WTC11 (cell line): ENCODE data around the gene MADD. TPM values are rescaled to one million over a fixed set of nuclear protein-coding genes. Genes with fewer than 3 reads are reported as not detected.

ENCODE experiments used
- ATAC-seq: fragments of 200-7000 bp; cut with Tn5 transposase; 2 replicates; pipeline ENCODE4 v1.10.0; 2021; ENCODE audit warnings: mild to moderate bottlenecking, moderate library complexity
- CTCF ChIA-PET: fragments of 300-600 bp; sonication (Branson Sonifier 250); formaldehyde crosslinking; loops from one replicate; lab custom pipeline; 2021; ENCODE audit warnings: antibody characterized with exemption; lab: Charles Lee
- POLR2A ChIA-PET: fragments of 350-600 bp; sonication (Branson Sonifier 250); formaldehyde crosslinking; loops from one replicate; lab custom pipeline; 2021; ENCODE audit warnings: antibody characterized with exemption; lab: Charles Lee
- DNase-seq: peaks from one replicate; pipeline ENCODE4 v3.0.0; 2021; ENCODE audit warnings: low spot score
- H3K27ac Mint-ChIP-seq: 2 replicates; pipeline ENCODE4 v1.8.0; 2021; ENCODE audit warnings: mixed read lengths
- H3K27me3 Mint-ChIP-seq: 2 replicates; pipeline ENCODE4 v1.8.0; 2021; ENCODE audit warnings: low read depth, mild to moderate bottlenecking, moderate library complexity, mixed read lengths
- H3K36me3 Mint-ChIP-seq: 2 replicates; pipeline ENCODE4 v1.8.0; 2021; ENCODE audit warnings: mixed read lengths
- H3K4me1 Mint-ChIP-seq: 2 replicates; pipeline ENCODE4 v1.8.0; 2022; ENCODE audit warnings: mixed read lengths
- H3K4me3 Mint-ChIP-seq: 2 replicates; pipeline ENCODE4 v1.8.0; 2021; ENCODE audit warnings: mild to moderate bottlenecking, moderate library complexity, mixed read lengths
- H3K9me3 Mint-ChIP-seq: 2 replicates; pipeline ENCODE4 v1.8.0; 2021; ENCODE audit warnings: mixed read lengths
- ATF2 ChIP-seq: sonication (generic); formaldehyde crosslinking; IDR thresholded peaks from 2 replicates; pipeline ENCODE4 v1.8.1; 2022; ENCODE audit warnings: low read depth, missing genetic modification reagents, borderline replicate concordance
- ESRRA ChIP-seq: sonication (generic); formaldehyde crosslinking; IDR thresholded peaks from 2 replicates; pipeline ENCODE4 v1.8.1; 2022; ENCODE audit warnings: mild to moderate bottlenecking, missing genetic modification reagents, borderline replicate concordance
- GRHL2 ChIP-seq: fragments of 250-450 bp; sonication (Bioruptor Pico); IDR thresholded peaks from 2 replicates; pipeline ENCODE4 v1.8.0; 2022; ENCODE audit warnings: mild to moderate bottlenecking, moderate library complexity; ENCODE audit not compliant: insufficient replicate concordance, severe bottlenecking
- NFE2L1 ChIP-seq: sonication (generic); formaldehyde crosslinking; IDR thresholded peaks from 2 replicates; pipeline ENCODE4 v1.8.1; 2023; ENCODE audit warnings: missing genetic modification reagents
- OVOL2 ChIP-seq: fragments of 250-450 bp; sonication (Bioruptor Pico); IDR thresholded peaks from 2 replicates; pipeline ENCODE4 v1.9.0; 2021; ENCODE audit warnings: mild to moderate bottlenecking, borderline replicate concordance
- PRRX2 ChIP-seq: fragments of 250-450 bp; sonication (Bioruptor Pico); IDR thresholded peaks from 2 replicates; pipeline ENCODE4 v1.8.0; 2021; ENCODE audit warnings: mild to moderate bottlenecking
- TCF7 ChIP-seq: sonication (generic); formaldehyde crosslinking; IDR thresholded peaks from 2 replicates; pipeline ENCODE4 v1.8.0; 2022; ENCODE audit warnings: mild to moderate bottlenecking, low read depth, missing genetic modification reagents, moderate library complexity
- TP53 ChIP-seq: sonication (generic); formaldehyde crosslinking; IDR thresholded peaks from 2 replicates; pipeline ENCODE4 v1.8.1; 2023; ENCODE audit warnings: mild to moderate bottlenecking, missing genetic modification reagents
- USF1 ChIP-seq: sonication (generic); formaldehyde crosslinking; IDR thresholded peaks from 2 replicates; pipeline ENCODE4 v1.8.0; 2022; ENCODE audit warnings: mild to moderate bottlenecking, missing genetic modification reagents
- ZNF281 ChIP-seq: sonication (generic); formaldehyde crosslinking; IDR thresholded peaks from 2 replicates; pipeline ENCODE4 v1.8.0; 2023; ENCODE audit warnings: mild to moderate bottlenecking, missing genetic modification reagents
- ZNF423 ChIP-seq: fragments of 250-450 bp; sonication (Bioruptor Pico); IDR thresholded peaks from 2 replicates; pipeline ENCODE4 v2.1.2; 2022; ENCODE audit warnings: mild to moderate bottlenecking, moderate library complexity
- total RNA-seq: library from RNA; stranded (reverse); gene quantifications from 3 replicates; pipeline ENCODE4 v1.2.3, GENCODE V29; 2021
- TF ChIP-seq, protein P1 (sequence below): fragments of 250-450 bp; sonication (Bioruptor Pico); IDR thresholded peaks from 2 replicates; pipeline ENCODE4 v2.1.2; 2022; ENCODE audit warnings: mild to moderate bottlenecking, moderate library complexity
- TF ChIP-seq, protein P2 (sequence below): fragments of 250-450 bp; sonication (Bioruptor Pico); IDR thresholded peaks from 2 replicates; pipeline ENCODE4 v1.9.0; 2021; ENCODE audit warnings: mild to moderate bottlenecking, borderline replicate concordance

The MADD gene
- total RNA-seq, 1 experiment from 2014 or later = 47.5 TPM

DNA sequence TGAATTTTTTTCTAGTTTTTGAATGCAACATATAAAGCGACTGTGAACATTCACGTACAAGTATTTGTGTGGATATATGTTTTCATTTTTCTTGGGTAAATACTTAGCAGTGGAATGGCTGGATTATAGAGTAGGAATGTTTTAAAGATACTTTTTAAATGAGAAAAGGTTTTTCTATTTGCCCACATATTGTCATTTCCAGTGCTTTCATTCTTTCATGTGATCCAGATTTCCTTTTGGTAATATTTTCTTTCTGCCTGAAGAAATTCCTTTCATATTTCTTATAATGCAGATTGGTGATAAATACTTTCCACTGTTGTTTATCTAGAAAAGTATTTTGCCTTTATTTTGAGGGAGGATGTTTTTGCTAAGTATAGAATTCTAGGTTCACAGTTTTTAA, 47.2 kb upstream of the MADD start (continued):
- TF ChIP-seq, protein P1, sequence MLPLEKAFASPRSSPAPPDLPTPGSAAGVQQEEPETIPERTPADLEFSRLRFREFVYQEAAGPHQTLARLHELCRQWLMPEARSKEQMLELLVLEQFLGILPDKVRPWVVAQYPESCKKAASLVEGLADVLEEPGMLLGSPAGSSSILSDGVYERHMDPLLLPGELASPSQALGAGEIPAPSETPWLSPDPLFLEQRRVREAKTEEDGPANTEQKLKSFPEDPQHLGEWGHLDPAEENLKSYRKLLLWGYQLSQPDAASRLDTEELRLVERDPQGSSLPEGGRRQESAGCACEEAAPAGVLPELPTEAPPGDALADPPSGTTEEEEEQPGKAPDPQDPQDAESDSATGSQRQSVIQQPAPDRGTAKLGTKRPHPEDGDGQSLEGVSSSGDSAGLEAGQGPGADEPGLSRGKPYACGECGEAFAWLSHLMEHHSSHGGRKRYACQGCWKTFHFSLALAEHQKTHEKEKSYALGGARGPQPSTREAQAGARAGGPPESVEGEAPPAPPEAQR (CRISPR knock-in tag) = no peak
- TF ChIP-seq TP53 (CRISPR knock-in tag) (no peak), ZNF281 (CRISPR knock-in tag) (no peak)
- TF ChIP-seq, all 79 proteins: peak for 0

- no peak overlapping the region for H3K4me3 Mint-ChIP-seq
- ChIA-PET CTCF (no interaction called here), POLR2A (no interaction called here)
- no peak for ATAC-seq
- TF ChIP-seq ESRRA (CRISPR knock-in tag) = no peak
- no peak for TF ChIP-seq OVOL2 (CRISPR knock-in tag)
- no peak for TF ChIP-seq ATF2 (CRISPR knock-in tag)
- no peak for TF ChIP-seq TCF7 (CRISPR knock-in tag)
- H3K27ac Mint-ChIP-seq = no peak overlapping the region
- peaks cover 65% of the 10 kb centered on the region for H3K36me3 Mint-ChIP-seq
- no peaks in the 10 kb centered on the region for H3K27me3 Mint-ChIP-seq
- no peak for DNase-seq
- H3K4me1 Mint-ChIP-seq = no peaks in the 10 kb centered on the region
- H3K9me3 Mint-ChIP-seq = no peaks in the 10 kb centered on the region
These were observed 44.2 kb upstream of the MADD start for GRCh38 chr11:47225552-47226400.

GRCh38 chr11:47229161-47229560, 40.8 kb upstream of the MADD start:
- peak overlapping the region; percentile 1; the same call in 1 of the 2 replicates for H3K27ac Mint-ChIP-seq
- H3K9me3 Mint-ChIP-seq = no peaks in the 10 kb centered on the region
- no peak for DNase-seq
- peaks cover 60% of the 10 kb centered on the region for H3K36me3 Mint-ChIP-seq
- TF ChIP-seq PRRX2 (CRISPR knock-in tag) (no peak), GRHL2 (no peak), OVOL2 (CRISPR knock-in tag) (no peak), ZNF423 (CRISPR knock-in tag) (no peak), USF1 (CRISPR knock-in tag) (no peak), NFE2L1 (CRISPR knock-in tag) (no peak)
- TF ChIP-seq, protein P2, sequence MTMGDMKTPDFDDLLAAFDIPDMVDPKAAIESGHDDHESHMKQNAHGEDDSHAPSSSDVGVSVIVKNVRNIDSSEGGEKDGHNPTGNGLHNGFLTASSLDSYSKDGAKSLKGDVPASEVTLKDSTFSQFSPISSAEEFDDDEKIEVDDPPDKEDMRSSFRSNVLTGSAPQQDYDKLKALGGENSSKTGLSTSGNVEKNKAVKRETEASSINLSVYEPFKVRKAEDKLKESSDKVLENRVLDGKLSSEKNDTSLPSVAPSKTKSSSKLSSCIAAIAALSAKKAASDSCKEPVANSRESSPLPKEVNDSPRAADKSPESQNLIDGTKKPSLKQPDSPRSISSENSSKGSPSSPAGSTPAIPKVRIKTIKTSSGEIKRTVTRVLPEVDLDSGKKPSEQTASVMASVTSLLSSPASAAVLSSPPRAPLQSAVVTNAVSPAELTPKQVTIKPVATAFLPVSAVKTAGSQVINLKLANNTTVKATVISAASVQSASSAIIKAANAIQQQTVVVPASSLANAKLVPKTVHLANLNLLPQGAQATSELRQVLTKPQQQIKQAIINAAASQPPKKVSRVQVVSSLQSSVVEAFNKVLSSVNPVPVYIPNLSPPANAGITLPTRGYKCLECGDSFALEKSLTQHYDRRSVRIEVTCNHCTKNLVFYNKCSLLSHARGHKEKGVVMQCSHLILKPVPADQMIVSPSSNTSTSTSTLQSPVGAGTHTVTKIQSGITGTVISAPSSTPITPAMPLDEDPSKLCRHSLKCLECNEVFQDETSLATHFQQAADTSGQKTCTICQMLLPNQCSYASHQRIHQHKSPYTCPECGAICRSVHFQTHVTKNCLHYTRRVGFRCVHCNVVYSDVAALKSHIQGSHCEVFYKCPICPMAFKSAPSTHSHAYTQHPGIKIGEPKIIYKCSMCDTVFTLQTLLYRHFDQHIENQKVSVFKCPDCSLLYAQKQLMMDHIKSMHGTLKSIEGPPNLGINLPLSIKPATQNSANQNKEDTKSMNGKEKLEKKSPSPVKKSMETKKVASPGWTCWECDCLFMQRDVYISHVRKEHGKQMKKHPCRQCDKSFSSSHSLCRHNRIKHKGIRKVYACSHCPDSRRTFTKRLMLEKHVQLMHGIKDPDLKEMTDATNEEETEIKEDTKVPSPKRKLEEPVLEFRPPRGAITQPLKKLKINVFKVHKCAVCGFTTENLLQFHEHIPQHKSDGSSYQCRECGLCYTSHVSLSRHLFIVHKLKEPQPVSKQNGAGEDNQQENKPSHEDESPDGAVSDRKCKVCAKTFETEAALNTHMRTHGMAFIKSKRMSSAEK = no peak
- TF ChIP-seq, all 79 proteins: peak for 0
- Mint-ChIP-seq H3K27me3 (no peaks in the 10 kb centered on the region), H3K4me3 (no peak overlapping the region), H3K4me1 (no peaks in the 10 kb centered on the region)
- ChIA-PET POLR2A (interaction anchor here (0.7 to 1.1 kb wide), 2 partner anchors 13 to 14 kb away, joined by 3 to 4 read pairs; partner anchors contain the start of gene DDB2), CTCF (interaction anchor here (0.9 kb wide), 1 partner anchor 52 kb away, joined by 4 read pairs; no protein-coding TSS in a partner anchor)
- ATAC-seq = no peak
